SKM-1 treated with dmso at 0.1 percent for 144 hours (cell line): ENCODE results near the gene RAB33A.
"Not testable (repeated sequence)": the region's sequence is repeated elsewhere in the genome, so short reads cannot be mapped to it uniquely, and the experiment has no call there.

ENCODE experiments used
- DNase-seq: peaks from one replicate; lab custom pipeline; 2025; ENCODE audit not compliant: unreplicated experiment; lab: John Stamatoyannopoulos, UW

Gene RAB33A

DNA sequence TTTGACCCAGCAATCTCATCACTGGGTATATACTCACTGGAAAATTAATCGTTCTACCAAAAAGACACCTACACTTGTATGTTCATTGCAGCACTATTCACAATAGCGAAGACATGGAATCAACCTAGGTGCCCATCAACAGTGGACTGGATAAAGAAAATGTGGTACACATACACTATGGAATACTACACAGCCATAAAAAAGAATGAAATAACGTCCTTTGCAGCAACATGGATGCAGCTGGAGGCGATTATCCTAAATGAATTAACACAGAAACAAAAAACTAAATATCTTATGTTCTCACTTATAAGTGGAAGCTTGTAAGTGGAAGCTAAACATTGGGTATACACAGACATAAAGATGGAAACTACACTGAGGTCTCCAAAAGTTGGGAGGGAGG, 59.4 kb downstream of the RAB33A start:
- not testable (repeated sequence) for DNase-seq
